Right lobe of liver (tissue), 6 donors: Measurements from ENCODE around the gene HYAL3. TPM values are rescaled to one million over a fixed set of nuclear protein-coding genes. Genes with fewer than 3 reads are reported as not detected.
"Not testable (repeated sequence)": the region's sequence is repeated elsewhere in the genome, so short reads cannot be mapped to it uniquely, and the experiment has no call there.

Source experiments
- ATAC-seq, 4 donors: fragments of 200-7000 bp; cut with Tn5 transposase; one replicate each; pipeline ENCODE4 v1.9.1; 2020; ENCODE audit warnings: mild to moderate bottlenecking in 4 of 4, moderate library complexity in 4 of 4
- DNase-seq, 3 donors: peaks; one replicate each; pipeline ENCODE4 v3.0.0-alpha.2; 2020
- H3K27ac ChIP-seq, 3 donors: fragments of 200-600 bp; one replicate each; pipeline ENCODE4 v1.8.0; 2022
- H3K27me3 ChIP-seq, 2 donors: fragments of 200-600 bp; one replicate each; pipeline ENCODE4 v1.8.0; 2022
- H3K36me3 ChIP-seq, 4 donors: fragments of 200-600 bp; sonication (generic) in 1 of 4; one replicate each; pipeline versions ENCODE4 v1.5.1 to v1.8.0; 2017 to 2022; ENCODE audit warnings: control low read depth in 1 of 4
- H3K4me1 ChIP-seq, 4 donors: fragments of 200-600 bp; sonication (generic) in 1 of 4; one replicate each; pipeline versions ENCODE4 v1.5.1 to v1.8.0; 2017 to 2022; ENCODE audit warnings: control low read depth in 1 of 4
- H3K4me3 ChIP-seq, 3 donors: fragments of 200-600 bp; one replicate each; pipeline ENCODE4 v1.8.0; 2022
- H3K9me3 ChIP-seq, 4 donors: fragments of 200-600 bp; sonication (generic) in 1 of 4; one replicate each; pipeline versions ENCODE4 v1.5.1 to v1.8.0; 2017 to 2022; ENCODE audit warnings: control low read depth in 1 of 4
- CTCF ChIP-seq, 4 donors: fragments of 200-600 bp in 3 of 4; fragments of 450-650 bp in 1 of 4; IDR thresholded peaks; one replicate each; pipeline versions ENCODE4 v1.5.1 to v1.8.0; 2016 to 2022; ENCODE audit warnings: antibody characterized with exemption in 4 of 4, mild to moderate bottlenecking in 2 of 4
- POLR2A ChIP-seq: fragments of 450-650 bp; IDR thresholded peaks from one replicate; pipeline ENCODE4 v1.6.1; 2017; ENCODE audit warnings: antibody characterized with exemption, mild to moderate bottlenecking
- WGBS: methylation state at CpG from one replicate; pipeline ENCODE4 v1.1.6; 2018; ENCODE audit warnings: low coverage, low lambda C conversion rate; ENCODE audit not compliant: insufficient coverage; ENCODE audit errors: missing lambda C conversion rate; 5-methylcytosine and 5-hydroxymethylcytosine counted together
- intact Hi-C, 2 donors: fragments of 100-400 bp; cut with DNase I; formaldehyde crosslinking; loops; one replicate each; pipeline versions ENCODE4 v1.11.2 to v1.14.1; 2022
- total RNA-seq, 6 experiments: library from RNA; depleted of rRNA in 2 of 6; stranded (reverse); fragments of >200 nt in 2 of 6; fragmentation: NEBNext Ultra II Directional in 3 of 6; extraction: Animal tissue kit (Norgen Biotek cat#: 25700) in 3 of 6; gene quantifications; one replicate each; pipeline versions ENCODE4 v1.1.0 to v1.2.4, GENCODE V29; 2016 to 2023
- donor health status: DM: no; HTN: yes; CAD: no.
- donor health status: DM: no; HTN: no; CAD: no.
- donor health status: DM: no; HTN: no; CAD: no.
- donor health status: DM: no; HTN: yes; CAD: no.
- donor health status: DM: no; HTN: yes; CAD: no.

The HYAL3 gene
- total RNA-seq, 6 experiments from 2014 or later, result 1.8 to 7.5 (median 3.1) TPM

GRCh38 chr3:50286322-50287227, 12.6 kb downstream of the HYAL3 start:
- no peak overlapping the region for H3K4me3 ChIP-seq
- H3K27ac ChIP-seq, result no peak overlapping the region
- DNase-seq (no peak), ATAC-seq (no peak)
- WGBS, result no CpG with 5 or more reads among the region's 28 CpGs
- no peaks in the 10 kb centered on the region for H3K27me3 ChIP-seq
- H3K36me3 ChIP-seq, result peaks cover 0 to 29% (median 13%) of the 10 kb centered on the region in 4 donors
- H3K4me1 ChIP-seq, result peaks cover 0 to 8% (median 2%) of the 10 kb centered on the region in 4 donors
- no peaks in the 10 kb centered on the region for H3K9me3 ChIP-seq
- TF ChIP-seq POLR2A (no peak), CTCF (IDR thresholded peaks at IDR 0.05) (no peak)
- intact Hi-C loops, result no loop called here

- intact Hi-C loops, result loop anchor here in 1 of 2 donors (5.0 kb wide), 1 partner anchor 33 kb away; no protein-coding TSS in a partner anchor
- peaks cover 0 to 18% (median 9%) of the 10 kb centered on the region in 4 donors for H3K36me3 ChIP-seq
- not testable (repeated sequence) for H3K4me1 ChIP-seq, H3K27me3 ChIP-seq, H3K9me3 ChIP-seq, DNase-seq, H3K27ac ChIP-seq, ATAC-seq, H3K4me3 ChIP-seq
- WGBS, result 88% methylated on average over 6 of the region's 6 CpGs
These were observed 15.1 kb downstream of the HYAL3 start for GRCh38 chr3:50284121-50284520.

- TF ChIP-seq POLR2A (no peak), CTCF (IDR thresholded peaks at IDR 0.05) (no peak)
- intact Hi-C loops, result loop anchor here (5.0 kb wide), 3 partner anchors 38 to 87 kb away; partner anchors contain the start of genes GNAT1 (in 1 of the 2) and TUSC2 (in 1 of the 2)
- no peak overlapping the region for H3K4me3 ChIP-seq
- no peaks in the 10 kb centered on the region for H3K9me3 ChIP-seq
- H3K27me3 ChIP-seq, result no peaks in the 10 kb centered on the region
- H3K27ac ChIP-seq, result no peak overlapping the region
- 100% methylated on average over 7 of the region's 8 CpGs for WGBS
- ATAC-seq (no peak), DNase-seq (no peak)
- peaks cover 0 to under 1% (median 0%) of the 10 kb centered on the region in 4 donors for H3K4me1 ChIP-seq
- no peaks in the 10 kb centered on the region for H3K36me3 ChIP-seq
These were observed 19.8 kb downstream of the HYAL3 start for GRCh38 chr3:50279255-50280016.

GRCh38 chr3:50278880-50279224, 20.4 kb downstream of the HYAL3 start, which contains the start of gene LSMEM2:
Gene LSMEM2, plus strand, starts transcription at chr3:50279087. Its CDS starts 27 bp downstream, at chr3:50279114.
- Histone ChIP-seq H3K36me3 (no peaks in the 10 kb centered on the region), H3K4me1 (peaks cover 0 to 5% (median 2%) of the 10 kb centered on the region in 4 donors), H3K27ac (no peak within 1 kb of the TSS), H3K9me3 (no peaks in the 10 kb centered on the region), H3K27me3 (no peaks in the 10 kb centered on the region), H3K4me3 (no peak within 1 kb of the TSS)
- no peak for DNase-seq
- TF ChIP-seq POLR2A (no peak), CTCF (IDR thresholded peaks at IDR 0.05) (no peak)
- ATAC-seq, result no peak
- intact Hi-C loops, result loop anchor here (5.0 kb wide), 2 partner anchors 48 to 87 kb away; partner anchors contain the start of genes GNAT1 (in 1 of the 2) and TUSC2 (in 1 of the 2)
- no CpG with 5 or more reads among the region's 2 CpGs for WGBS
